ENCODE measurements around the gene RBFOX1.
"Not testable (repeated sequence)": the region's sequence is repeated elsewhere in the genome, so short reads cannot be mapped to it uniquely, and the experiment has no call there.

Gene RBFOX1

DNA sequence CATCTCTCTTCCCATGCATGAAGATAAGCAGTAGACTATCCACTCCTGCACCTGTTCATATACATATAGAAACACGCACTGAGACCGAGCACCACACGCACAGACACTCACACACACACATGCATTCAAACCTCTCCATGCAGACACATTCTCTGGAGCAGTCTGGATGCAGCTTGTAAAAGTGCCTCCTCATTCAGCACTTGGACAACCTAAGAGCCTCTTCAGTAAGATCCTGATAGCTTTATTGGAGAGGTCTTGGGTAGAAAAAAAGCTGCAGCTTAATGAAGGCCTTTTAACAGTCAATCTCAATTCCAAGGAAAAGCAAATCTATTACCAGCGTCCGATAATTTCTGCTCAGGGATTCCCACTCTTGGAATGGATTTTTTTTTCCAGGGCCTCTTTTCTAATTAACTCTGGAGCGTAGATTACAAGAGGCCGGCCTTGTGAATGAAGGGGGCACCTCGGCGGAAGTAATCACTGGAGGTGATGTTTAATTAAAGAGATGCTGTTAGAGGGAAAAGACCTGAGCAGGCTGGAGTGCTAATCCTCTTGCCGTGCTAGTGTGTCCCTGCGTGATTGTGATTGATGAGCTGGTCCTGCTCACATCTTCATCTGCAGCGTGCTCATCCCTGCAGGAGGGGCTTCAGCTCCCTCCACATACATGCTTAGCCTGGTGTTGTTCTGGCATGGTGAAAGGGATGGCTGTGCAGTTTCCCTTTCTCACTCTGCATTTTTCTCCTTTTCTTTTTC is 155.1 kb downstream of the RBFOX1 start:
- DNase-seq, result no peak

DNA sequence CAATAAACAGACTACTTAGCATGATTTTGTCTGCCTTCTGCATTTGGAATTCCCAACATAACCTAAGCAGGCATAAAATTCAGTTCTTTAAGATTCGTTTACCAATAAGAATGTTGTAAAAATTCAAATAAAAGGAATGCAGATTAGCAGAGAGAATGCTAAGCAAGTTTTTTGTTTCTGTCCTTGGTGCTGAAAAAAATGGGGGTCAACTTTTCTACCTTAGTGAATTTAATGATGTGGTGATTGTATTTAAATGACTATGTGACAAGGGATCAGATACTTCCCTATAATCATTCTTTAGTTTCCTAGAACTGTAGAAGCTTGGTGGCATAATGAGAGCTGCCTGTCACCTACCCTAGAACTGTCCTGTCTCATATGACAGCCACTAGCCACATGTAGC is 159.5 kb downstream of the RBFOX1 start:
- DNase-seq, result no peak

GRCh38 chr16:7493133-7493532 is 160.5 kb downstream of the RBFOX1 start:
- DNase-seq, result no peak

DNA sequence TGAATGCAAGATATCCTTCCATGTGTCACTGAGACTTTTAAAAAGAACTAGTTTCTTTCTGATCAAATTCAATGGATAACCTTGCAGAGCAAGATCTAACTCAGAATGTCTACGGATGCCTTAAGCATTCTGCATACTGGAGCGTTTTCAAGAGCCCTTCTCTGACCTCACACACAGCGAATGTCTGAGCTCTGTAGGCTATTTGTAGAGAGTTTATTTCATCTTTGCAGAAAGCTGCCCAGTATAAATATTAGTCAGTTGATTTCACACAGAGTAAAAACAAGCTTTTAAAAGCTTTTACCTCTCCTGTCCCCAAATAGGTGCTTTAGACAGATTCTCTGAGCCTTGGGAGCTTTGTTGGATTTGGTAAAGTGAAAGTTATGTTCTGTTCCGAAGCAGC is 165.0 kb downstream of the RBFOX1 start:
- DNase-seq, result no peak

GRCh38 chr16:7501868-7502267 is 169.2 kb downstream of the RBFOX1 start:
- DNase-seq, result no peak

GRCh38 chr16:7502591-7503157 is 170.0 kb downstream of the RBFOX1 start:
- DNase-seq, result not testable (repeated sequence)

- no peak for DNase-seq
Observed at GRCh38 chr16:7503666-7504065, 171.0 kb downstream of the RBFOX1 start.

GRCh38 chr16:7504844-7505243 is 172.2 kb downstream of the RBFOX1 start:
- DNase-seq, result no peak

GRCh38 chr16:7505495-7505894 is 172.8 kb downstream of the RBFOX1 start:
- no peak for DNase-seq

DNA sequence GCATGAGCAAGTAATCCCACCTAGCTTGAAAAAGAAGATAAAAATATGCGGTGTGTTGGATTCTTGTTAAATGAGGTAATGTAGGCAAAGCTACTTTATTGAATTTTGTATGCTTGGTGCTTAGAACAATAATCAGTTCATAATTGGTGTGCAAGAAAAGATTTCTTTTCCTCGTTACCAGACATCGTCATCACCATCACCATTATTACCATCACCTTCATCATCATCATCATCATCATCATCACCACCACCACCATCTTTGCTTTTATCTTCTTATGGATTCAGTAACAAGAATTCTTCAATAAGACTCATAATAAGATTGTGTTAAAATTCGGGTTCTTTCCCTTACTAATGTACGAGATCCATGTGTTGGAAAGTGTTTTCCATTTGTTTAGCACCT is 173.7 kb downstream of the RBFOX1 start:
- DNase-seq, result no peak

- no peak for DNase-seq
Observed at GRCh38 chr16:7508656-7509055, 176.0 kb downstream of the RBFOX1 start.

DNA sequence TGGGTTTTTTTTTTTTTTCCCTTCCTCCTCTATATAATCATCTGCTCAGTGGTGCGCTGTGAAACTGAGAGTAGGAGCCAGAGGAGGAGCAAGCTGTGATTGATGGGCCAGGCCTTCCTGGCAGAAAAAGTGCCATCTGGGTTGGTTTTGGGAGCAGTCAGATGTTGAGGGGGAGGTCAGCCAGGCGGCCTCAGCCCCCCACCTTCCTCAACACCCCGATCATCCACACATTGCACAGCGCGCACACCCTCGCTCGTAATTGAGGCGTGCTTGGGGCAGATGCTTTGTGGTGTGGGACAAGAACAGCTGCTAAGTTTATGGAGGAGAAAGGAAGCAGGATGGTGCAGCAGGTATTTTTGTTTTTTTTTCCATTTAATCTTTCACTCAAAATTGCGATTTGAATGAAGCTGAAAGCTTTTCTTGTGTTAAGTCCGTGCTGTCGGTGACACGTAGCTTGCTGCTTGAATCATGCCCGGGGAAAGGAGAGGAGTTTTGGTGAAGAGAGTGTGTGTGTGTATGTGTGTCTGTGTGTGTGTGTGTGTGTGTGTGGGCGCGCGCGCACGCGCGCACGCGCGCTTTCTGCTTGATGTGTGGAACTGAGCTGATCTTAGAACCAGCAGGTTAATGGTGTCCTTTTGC is 177.4 kb downstream of the RBFOX1 start:
- DNase-seq, result no peak

GRCh38 chr16:7511549-7512260 is 179.1 kb downstream of the RBFOX1 start:
- no peak for DNase-seq

GRCh38 chr16:7512503-7512902 is 179.9 kb downstream of the RBFOX1 start:
- DNase-seq, result no peak

- no peak for DNase-seq
Observed at GRCh38 chr16:7513429-7513828, 180.8 kb downstream of the RBFOX1 start.

DNA sequence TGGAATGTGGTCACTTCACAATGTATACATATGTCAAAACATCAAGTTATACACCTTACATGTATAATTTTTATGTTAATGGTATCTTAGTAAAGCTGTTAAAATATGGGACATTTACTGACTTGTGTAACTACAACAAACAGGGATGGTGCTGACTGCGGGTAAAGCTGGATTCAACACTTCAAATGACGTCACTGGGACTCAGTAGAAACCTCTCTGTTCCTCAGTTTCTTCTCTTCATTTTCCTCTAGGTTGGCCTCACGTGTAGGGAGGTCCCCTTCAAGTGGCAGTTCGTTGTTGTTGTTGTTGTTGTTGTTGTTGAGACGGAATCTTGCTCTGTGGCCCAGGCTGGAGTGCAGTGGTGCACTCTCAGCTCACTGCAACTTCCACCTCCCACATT is 182.9 kb downstream of the RBFOX1 start:
- no peak for DNase-seq

DNA sequence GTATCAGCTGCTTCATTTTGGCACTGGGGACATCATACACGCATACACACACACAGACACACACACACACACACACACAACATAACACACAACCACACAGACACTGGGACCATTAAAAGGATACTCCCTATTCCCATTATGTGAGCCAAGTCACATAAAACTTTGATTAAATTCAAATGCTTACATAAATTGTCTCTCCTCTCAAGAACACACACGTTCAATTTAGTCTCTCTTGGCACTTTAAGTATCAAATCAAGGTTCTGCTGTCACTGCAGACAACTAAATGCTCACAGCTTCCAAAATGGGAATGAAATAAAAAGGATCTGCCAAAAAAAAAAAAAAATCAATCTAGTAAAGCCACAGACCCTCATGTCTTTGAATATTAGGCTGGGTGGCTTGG is 184.9 kb downstream of the RBFOX1 start:
- no peak for DNase-seq

GRCh38 chr16:7518158-7518557 is 185.5 kb downstream of the RBFOX1 start:
- no peak for DNase-seq

DNA sequence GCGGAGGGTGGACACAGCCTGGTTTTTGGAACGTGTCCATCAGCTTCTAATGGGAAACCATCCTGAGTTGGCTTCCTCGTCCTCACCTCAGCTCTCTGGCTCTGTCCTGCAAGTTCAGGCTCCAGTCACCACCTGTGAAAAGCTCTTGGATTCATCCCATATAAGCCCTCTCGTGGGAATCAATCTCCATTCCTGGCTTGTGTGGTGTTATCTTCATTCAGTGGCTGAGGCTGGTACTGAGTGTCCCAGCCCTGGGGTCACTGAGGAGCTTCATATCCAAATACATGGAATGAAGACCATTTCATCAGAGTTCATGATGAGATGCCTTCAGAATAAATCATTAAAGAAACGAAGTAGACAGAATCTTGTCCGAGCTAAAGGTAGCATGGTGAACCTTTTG is 189.2 kb downstream of the RBFOX1 start:
- no peak for DNase-seq

DNA sequence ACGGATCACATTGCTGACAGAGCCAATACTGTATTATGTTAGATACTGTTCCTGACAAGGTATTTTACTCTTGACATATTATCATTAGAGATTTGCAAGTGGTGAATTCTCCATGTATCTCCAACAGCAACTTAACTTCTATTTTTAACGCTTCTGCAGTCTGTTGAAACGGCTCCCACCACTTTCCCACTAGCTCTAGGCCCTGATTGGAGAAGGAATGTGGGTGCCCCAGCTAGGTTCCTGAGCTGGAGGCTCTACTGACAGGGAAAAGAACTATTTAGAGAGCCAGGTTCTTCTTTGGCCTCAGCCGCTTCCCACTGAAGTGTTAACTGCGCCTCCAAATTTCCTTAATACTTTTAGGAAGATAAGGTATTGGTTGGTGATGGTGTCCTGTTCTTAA is 191.8 kb downstream of the RBFOX1 start:
- no peak for DNase-seq

DNA sequence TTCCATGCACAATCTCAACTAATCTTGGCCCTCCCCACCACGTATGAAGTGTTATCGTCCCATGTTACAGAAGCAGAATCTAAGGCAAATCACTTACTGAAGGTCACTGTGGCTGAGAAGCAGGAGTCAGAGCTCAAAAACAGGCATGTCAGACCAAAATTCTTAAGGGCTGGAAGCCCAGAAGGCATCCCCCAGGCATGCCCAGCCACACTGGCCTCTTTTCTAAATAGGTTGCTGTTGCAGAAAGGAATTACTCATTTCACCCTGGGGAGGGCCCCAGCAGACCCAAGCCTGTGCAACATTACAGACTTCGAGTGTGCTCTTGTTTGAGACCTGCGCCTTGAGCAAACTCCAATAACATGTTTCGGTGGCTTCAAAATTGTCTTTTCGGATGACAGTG is 194.1 kb downstream of the RBFOX1 start:
- DNase-seq, result no peak

DNA sequence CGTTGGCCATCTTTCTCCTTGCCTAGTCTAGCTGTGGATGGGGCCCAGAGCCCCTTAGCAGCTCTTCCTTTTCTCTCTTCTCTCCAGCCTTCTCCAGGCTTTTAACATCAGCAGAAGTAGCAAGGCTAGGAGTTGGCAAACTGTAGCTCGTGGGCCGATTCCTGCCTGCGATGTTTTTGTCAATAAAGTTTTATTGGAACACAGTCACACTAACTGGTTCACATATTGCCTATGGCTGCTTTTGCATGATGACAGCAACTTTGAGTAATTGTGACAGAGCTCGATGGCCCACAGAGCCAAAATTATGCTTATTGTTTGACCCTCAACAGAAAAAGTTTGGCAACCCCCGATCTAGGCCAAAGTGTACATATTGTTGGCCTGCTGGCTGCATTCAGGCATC is 199.9 kb downstream of the RBFOX1 start:
- no peak for DNase-seq

GRCh38 chr16:7534749-7535148 is 202.1 kb downstream of the RBFOX1 start:
- DNase-seq, result no peak

DNA sequence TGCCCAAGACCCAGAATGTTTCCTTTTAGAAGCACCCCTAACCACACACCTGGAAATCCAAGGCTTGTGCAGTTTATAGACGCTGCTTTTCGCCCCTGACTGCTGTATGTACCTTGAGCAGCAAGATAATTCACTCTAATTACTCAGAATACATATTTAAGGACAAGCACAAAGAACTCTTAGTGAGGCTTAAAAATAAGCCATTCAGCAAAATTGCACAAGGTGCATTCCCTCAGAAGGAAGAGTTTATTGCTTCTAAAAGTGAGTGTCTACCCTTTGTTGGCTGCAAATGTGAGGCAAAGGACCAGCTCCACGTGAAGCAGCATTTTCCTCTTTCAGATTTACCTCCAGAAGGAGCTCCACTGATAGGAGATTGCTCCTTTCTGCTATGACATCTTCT is 208.4 kb downstream of the RBFOX1 start:
- DNase-seq, result no peak
